Endothelial cell of umbilical vein (primary cell): ENCODE results near the gene PCNX1. TPM values are rescaled to one million over a fixed set of nuclear protein-coding genes. Genes with fewer than 3 reads are reported as not detected.
A peak's percentile ranks its signal among the peaks of the same experiment; 100 is the strongest.
"Not testable (repeated sequence)": the region's sequence is repeated elsewhere in the genome, so short reads cannot be mapped to it uniquely, and the experiment has no call there.

Experiments used
- BruUV-seq: library from RNA; stranded (reverse); fragments of 400-500 nt; replicated peaks from 2 replicates; lab custom pipeline; 2021; lab: Mats Ljungman, UMichigan
- CTCF ChIA-PET: fragments of 300-600, 350-600 bp; sonication (Branson Sonifier 250); formaldehyde crosslinking; loops from one replicate; lab custom pipeline; 2021; ENCODE audit warnings: antibody characterized with exemption, inconsistent platforms; lab: Charles Lee
- POLR2A ChIA-PET: fragments of 300-600, 350-600 bp; sonication (Branson Sonifier 250); formaldehyde crosslinking; loops from one replicate; lab custom pipeline; 2021; ENCODE audit warnings: antibody characterized with exemption, inconsistent platforms; lab: Charles Lee
- DNase-seq: peaks from one replicate; pipeline ENCODE4 v3.0.0-alpha.2; 2011; ENCODE audit warnings: low read depth, low spot score
- FAIRE-seq: peaks from 2 replicates; lab custom pipeline; 2011; peaks lifted over from hg19 to GRCh38; lab: Jason Lieb, UNC
- H2AFZ ChIP-seq: 2 replicates; pipeline ENCODE4 v1.6.0; 2012; ENCODE audit warnings: low read depth, low read length, control low read depth, inconsistent platforms
- H3K27ac ChIP-seq: 2 replicates; pipeline ENCODE4 v1.5.1; 2011; ENCODE audit warnings: low read depth, mild to moderate bottlenecking, control low read depth, low read length, moderate library complexity; ENCODE audit not compliant: insufficient read depth
- H3K27me3 ChIP-seq, 2 experiments: 2 replicates each; pipeline versions ENCODE4 v1.6.0 to v1.6.1; 2011; ENCODE audit warnings: low read length in 2 of 2, mixed read lengths in 1 of 2; ENCODE audit not compliant: control insufficient read depth in 2 of 2, insufficient read depth in 2 of 2
- H3K36me3 ChIP-seq, 2 experiments: 2 replicates in 1 of 2; 3 replicates in 1 of 2; pipeline ENCODE4 v1.5.1; 2011; ENCODE audit warnings: low read length in 2 of 2, mild to moderate bottlenecking in 1 of 2, moderate library complexity in 1 of 2; ENCODE audit not compliant: control insufficient read depth in 2 of 2, insufficient read depth in 2 of 2; ENCODE audit errors: extremely low read depth in 1 of 2
- H3K4me1 ChIP-seq: 3 replicates; pipeline ENCODE4 v1.5.1; 2011; ENCODE audit warnings: mild to moderate bottlenecking, low read length; ENCODE audit not compliant: control insufficient read depth, insufficient read depth; ENCODE audit errors: extremely low read depth
- H3K4me2 ChIP-seq: 2 replicates; pipeline ENCODE4 v1.6.1; 2011; ENCODE audit warnings: low read length, control low read depth, mixed read lengths; ENCODE audit not compliant: insufficient read depth
- H3K4me3 ChIP-seq, 3 experiments: fragments of 200-600 bp in 1 of 3; sonication (generic), shearing (Covaris generic) in 1 of 3; replicated peaks in 1 of 3; 2 replicates each; pipeline ENCODE4 v1.5.1; 2011 to 2016; ENCODE audit warnings: control low read depth in 3 of 3, low read length in 3 of 3, mild to moderate bottlenecking in 2 of 3, inconsistent platforms in 1 of 3, low read depth in 1 of 3, moderate library complexity in 1 of 3; ENCODE audit not compliant: insufficient read depth in 1 of 3
- H3K79me2 ChIP-seq: 2 replicates; pipeline ENCODE4 v1.6.0; 2012; ENCODE audit warnings: low read length, inconsistent platforms; ENCODE audit not compliant: control insufficient read depth, insufficient read depth
- H3K9ac ChIP-seq: replicated peaks from 2 replicates; pipeline ENCODE3; 2011; ENCODE audit warnings: low read length, control low read depth; ENCODE audit not compliant: insufficient read depth; ENCODE audit errors: extremely low read depth
- H3K9me1 ChIP-seq: replicated peaks from 3 replicates; pipeline ENCODE4 v1.6.0; 2011; ENCODE audit warnings: mild to moderate bottlenecking, low read length; ENCODE audit not compliant: control insufficient read depth, insufficient read depth; ENCODE audit errors: extremely low read depth
- H3K9me3 ChIP-seq: replicated peaks from 2 replicates; pipeline ENCODE4 v1.5.1; 2012; ENCODE audit warnings: low read length, inconsistent platforms; ENCODE audit not compliant: control insufficient read depth, insufficient read depth
- H4K20me1 ChIP-seq: replicated peaks from 2 replicates; pipeline ENCODE3; 2011; ENCODE audit warnings: mild to moderate bottlenecking, low read length; ENCODE audit not compliant: control insufficient read depth, insufficient read depth; ENCODE audit errors: extremely low read depth
- CTCF ChIP-seq, 2 donors: IDR thresholded peaks; 1 replicate in 1 of 2; 2 replicates in 1 of 2; pipeline ENCODE4 v1.5.1; 2011; ENCODE audit warnings: low read length in 2 of 2, mild to moderate bottlenecking in 2 of 2, moderate library complexity in 2 of 2, control low read depth in 1 of 2, inconsistent platforms in 1 of 2, low read depth in 1 of 2; ENCODE audit not compliant: insufficient read depth in 1 of 2; ENCODE audit errors: extremely low read depth in 1 of 2
- EZH2 ChIP-seq: IDR thresholded peaks from 2 replicates; pipeline ENCODE4 v1.6.1; 2012; ENCODE audit warnings: borderline replicate concordance, low read depth, mild to moderate bottlenecking, moderate library complexity, low read length, inconsistent platforms; ENCODE audit not compliant: severe bottlenecking
- FOS ChIP-seq: IDR thresholded peaks from 2 replicates; pipeline ENCODE4 v1.6.1; 2011; ENCODE audit warnings: mild to moderate bottlenecking, low read length, moderate library complexity, borderline replicate concordance; ENCODE audit not compliant: insufficient read depth
- GATA2 ChIP-seq: IDR thresholded peaks from 2 replicates; pipeline ENCODE4 v1.7.0; 2011; ENCODE audit warnings: low read depth, mild to moderate bottlenecking, moderate library complexity, mixed read lengths, low read length; ENCODE audit not compliant: insufficient read length, insufficient read depth
- JUN ChIP-seq: IDR thresholded peaks from 2 replicates; pipeline ENCODE4 v1.6.1; 2011; ENCODE audit warnings: borderline replicate concordance, low read depth; ENCODE audit not compliant: insufficient read length, insufficient read depth
- MYC ChIP-seq: IDR thresholded peaks from one replicate; pipeline ENCODE4 v1.6.1; 2011; ENCODE audit warnings: mild to moderate bottlenecking, low read depth, low read length
- POLR2A ChIP-seq: IDR thresholded peaks from 2 replicates; pipeline ENCODE4 v1.6.1; 2012; ENCODE audit warnings: low read depth, mild to moderate bottlenecking, control low read depth, low read length
- POLR2AphosphoS5 ChIP-seq: IDR thresholded peaks from 2 replicates; pipeline ENCODE4 v1.6.1; 2012; ENCODE audit warnings: low read depth, mild to moderate bottlenecking, control low read depth, low read length, moderate library complexity; ENCODE audit not compliant: insufficient read depth
- dilution Hi-C: fragments of 300-500 bp; cut with MboI; formaldehyde crosslinking; loops from one replicate; pipeline ENCODE4 v1.15.0; 2019; ENCODE audit warnings: low sequenced_read_pairs; ENCODE audit not compliant: extremely low pct_ligation_motif_present
- intact Hi-C: fragments of 100-400 bp; cut with micrococcal nuclease; formaldehyde crosslinking; loops from one replicate; pipeline ENCODE4 v1.10.0; 2022
- polyA plus RNA-seq, 4 experiments: library from polyadenylated mRNA; depleted of rRNA in 3 of 4; stranded (reverse) in 3 of 4; unstranded in 1 of 4; fragments of >200 nt; gene quantifications; 2 replicates each; pipeline versions ENCODE4 v1.2.1 to v1.2.3, GENCODE V29; 2011 to 2012; ENCODE audit warnings: missing spikeins in 1 of 4
- total RNA-seq: library from RNA; stranded (reverse); gene quantifications from 2 replicates; pipeline ENCODE4 v1.2.3, GENCODE V29; 2021
- TF ChIP-seq, protein P1 (sequence below): IDR thresholded peaks from 2 replicates; pipeline ENCODE4 v1.6.1; 2011; ENCODE audit not compliant: insufficient read depth, insufficient read length

The PCNX1 gene
- total and polyA plus RNA-seq, 2 donors (not counting 3 experiments of a cell fraction or from before 2014, with no cell fraction given), result 21.4 to 40.5 TPM

DNA sequence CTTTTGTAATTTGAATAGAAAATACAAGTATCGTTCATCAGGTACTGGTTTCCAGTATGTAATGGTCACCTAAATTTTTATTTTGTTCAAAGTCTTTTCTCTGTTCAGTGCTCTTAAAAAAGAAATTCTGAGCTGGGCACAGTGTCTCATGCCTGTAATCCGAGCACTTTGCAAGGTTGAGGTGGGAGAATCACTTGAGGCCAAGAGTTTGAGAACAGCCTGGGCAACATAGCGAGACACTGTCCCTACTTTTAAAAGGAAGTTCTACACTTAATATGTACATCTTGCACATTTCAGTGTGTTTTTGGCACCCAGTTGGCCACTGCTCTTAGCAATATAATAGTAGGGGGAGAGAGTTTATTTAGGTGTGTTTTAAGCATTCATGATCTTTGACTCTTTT is 27.9 kb downstream of the PCNX1 start:
- Histone ChIP-seq H3K36me3 (no peaks in the 10 kb centered on the region), H3K9me3 (no peaks in the 10 kb centered on the region), H2AFZ (no peak overlapping the region), H3K9ac (no peak overlapping the region), H3K4me3 (no peak overlapping the region), H4K20me1 (peaks cover 7% of the 10 kb centered on the region), H3K4me1 (peaks cover 13% of the 10 kb centered on the region), H3K79me2 (peaks cover 44% of the 10 kb centered on the region), H3K4me2 (no peak overlapping the region), H3K27me3 (no peaks in the 10 kb centered on the region), H3K27ac (no peak overlapping the region), H3K9me1 (no peaks in the 10 kb centered on the region)
- peak; percentile 35 for DNase-seq
- ChIA-PET CTCF (interaction anchor here (1.4 to 1.6 kb wide), 2 partner anchors 21 to 37 kb away, joined by 3 to 5 read pairs; no protein-coding TSS in a partner anchor), POLR2A (no interaction called here)
- TF ChIP-seq POLR2AphosphoS5 (no peak), GATA2 (no peak), JUN (no peak), POLR2A (no peak), EZH2 (no peak), CTCF (IDR thresholded peaks at IDR 0.05; ENCODE audit: extremely low read depth in 1 of 2, insufficient read depth in 1 of 2, low read depth in 1 of 2, low read length in 2 of 2) (no peak), MYC (no peak), FOS (no peak)
- TF ChIP-seq, protein P1, sequence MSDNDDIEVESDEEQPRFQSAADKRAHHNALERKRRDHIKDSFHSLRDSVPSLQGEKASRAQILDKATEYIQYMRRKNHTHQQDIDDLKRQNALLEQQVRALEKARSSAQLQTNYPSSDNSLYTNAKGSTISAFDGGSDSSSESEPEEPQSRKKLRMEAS, result no peak
- intact Hi-C loops (no loop called here), dilution Hi-C loops (no loop called here)
- no TSS peak for BruUV-seq
- no peak for FAIRE-seq

DNA sequence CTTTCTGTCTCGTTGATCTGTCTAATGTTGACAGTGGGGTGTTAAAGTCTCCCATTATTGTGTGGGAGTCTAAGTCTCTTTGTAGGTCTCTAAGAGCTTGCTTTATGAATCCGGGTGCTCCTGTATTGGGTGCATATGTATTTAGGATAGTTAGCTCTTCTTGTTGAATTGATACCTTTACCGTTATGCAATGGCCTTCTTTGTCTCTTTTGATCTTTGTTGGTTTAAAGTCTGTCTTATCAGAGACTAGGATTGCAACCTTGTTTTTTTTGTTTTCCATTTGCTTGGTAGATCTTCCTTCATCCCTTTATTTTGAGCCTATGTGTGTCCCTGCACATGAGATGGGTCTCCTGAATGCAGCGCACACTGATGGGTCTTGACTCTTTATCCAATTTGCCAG is 32.4 kb downstream of the PCNX1 start:
- BruUV-seq, H3K4me2 ChIP-seq, H4K20me1 ChIP-seq, H3K9me1 ChIP-seq, POLR2A ChIA-PET, H3K4me3 ChIP-seq, H3K36me3 ChIP-seq, H2AFZ ChIP-seq, dilution Hi-C loops, H3K27ac ChIP-seq, H3K27me3 ChIP-seq, FAIRE-seq, intact Hi-C loops, H3K9ac ChIP-seq, H3K4me1 ChIP-seq, H3K9me3 ChIP-seq, DNase-seq, CTCF ChIA-PET: not testable (repeated sequence)
- peaks cover 24% of the 10 kb centered on the region for H3K79me2 ChIP-seq

DNA sequence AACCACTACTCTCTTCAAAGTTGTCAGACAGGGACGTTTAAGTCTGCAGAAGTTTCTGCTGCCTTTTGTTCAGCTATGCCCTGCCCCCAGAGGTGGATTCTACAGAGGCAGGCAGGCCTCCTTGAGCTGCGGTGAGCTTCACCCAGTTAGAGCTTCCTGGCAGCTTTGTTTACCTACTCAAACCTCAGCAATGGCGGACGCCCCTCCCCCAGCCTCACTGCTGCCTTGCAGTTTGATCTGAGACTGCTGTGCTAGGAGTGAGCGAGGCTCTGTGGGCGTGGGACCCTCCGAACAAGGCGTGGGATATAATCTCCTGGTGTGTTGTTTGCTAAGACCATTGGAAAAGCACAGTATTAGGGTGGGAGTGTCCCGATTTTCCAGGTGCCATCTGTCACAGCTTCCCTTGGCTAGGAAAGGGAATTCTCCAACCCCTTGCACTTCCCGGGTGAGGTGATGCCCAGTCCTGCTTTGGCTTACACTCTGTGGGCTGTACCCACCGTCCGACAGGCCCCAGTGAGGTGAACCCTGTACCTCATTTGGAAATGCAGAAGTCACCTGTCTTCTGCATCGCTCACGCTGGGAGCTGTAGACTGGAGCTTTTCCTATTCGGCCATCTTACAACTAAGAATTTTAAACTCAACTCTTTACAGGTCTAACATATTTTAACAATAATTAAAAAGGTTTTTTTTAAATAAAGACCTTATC is 34.5 kb downstream of the PCNX1 start:
- H3K9ac ChIP-seq, dilution Hi-C loops, DNase-seq, H3K4me1 ChIP-seq, CTCF ChIA-PET, H3K9me1 ChIP-seq, POLR2A ChIA-PET, H3K27ac ChIP-seq, BruUV-seq, intact Hi-C loops, H2AFZ ChIP-seq, FAIRE-seq, H3K27me3 ChIP-seq, H3K4me3 ChIP-seq, H3K4me2 ChIP-seq, H3K36me3 ChIP-seq, H3K9me3 ChIP-seq, H4K20me1 ChIP-seq: not testable (repeated sequence)
- H3K79me2 ChIP-seq, result peaks cover 12% of the 10 kb centered on the region
